ENCODE results near the gene GRIP2.

Gene GRIP2

GRCh38 chr3:14466179-14466903 is 73.8 kb downstream of the GRIP2 start:
- H3K4me3 ChIP-seq (ENCODE audit: control insufficient read depth, low read depth, low read length), result no peak overlapping the region
- DNase-seq (ENCODE audit: low read depth), result no peak
- no peak for TF ChIP-seq CTCF (conservative IDR thresholded peaks at IDR 0.05; ENCODE audit: control insufficient read depth, insufficient read depth, low read depth, low read length)

- no peak for TF ChIP-seq CTCF (conservative IDR thresholded peaks at IDR 0.05; ENCODE audit: control insufficient read depth, insufficient read depth, low read depth, low read length)
- no peak overlapping the region for H3K4me3 ChIP-seq (ENCODE audit: control insufficient read depth, low read depth, low read length)
- DNase-seq (ENCODE audit: low read depth), result no peak
Measured at GRCh38 chr3:14465425-14465824, 74.7 kb downstream of the GRIP2 start.

GRCh38 chr3:14464521-14464920 is 75.6 kb downstream of the GRIP2 start:
- H3K4me3 ChIP-seq (ENCODE audit: control insufficient read depth, low read depth, low read length), result no peak overlapping the region
- no peak for TF ChIP-seq CTCF (conservative IDR thresholded peaks at IDR 0.05; ENCODE audit: control insufficient read depth, insufficient read depth, low read depth, low read length)
- DNase-seq (ENCODE audit: low read depth), result no peak

- no peak for TF ChIP-seq CTCF (conservative IDR thresholded peaks at IDR 0.05; ENCODE audit: control insufficient read depth, insufficient read depth, low read depth, low read length)
- DNase-seq (ENCODE audit: low read depth), result no peak
- H3K4me3 ChIP-seq (ENCODE audit: control insufficient read depth, low read depth, low read length), result no peak overlapping the region
Measured at GRCh38 chr3:14464141-14464465, 76.0 kb downstream of the GRIP2 start.

- no peak for DNase-seq (ENCODE audit: low read depth)
- TF ChIP-seq CTCF (conservative IDR thresholded peaks at IDR 0.05; ENCODE audit: control insufficient read depth, insufficient read depth, low read depth, low read length), result no peak
- H3K4me3 ChIP-seq (ENCODE audit: control insufficient read depth, low read depth, low read length), result no peak overlapping the region
Measured at GRCh38 chr3:14463330-14464140, 76.6 kb downstream of the GRIP2 start.

- DNase-seq (ENCODE audit: low read depth), result no peak
- no peak for TF ChIP-seq CTCF (conservative IDR thresholded peaks at IDR 0.05; ENCODE audit: control insufficient read depth, insufficient read depth, low read depth, low read length)
- no peak overlapping the region for H3K4me3 ChIP-seq (ENCODE audit: control insufficient read depth, low read depth, low read length)
Measured at GRCh38 chr3:14462738-14463137, 77.4 kb downstream of the GRIP2 start.
